Measurements from ENCODE around the gene SPINK6.

- TF ChIP-seq, protein P1, sequence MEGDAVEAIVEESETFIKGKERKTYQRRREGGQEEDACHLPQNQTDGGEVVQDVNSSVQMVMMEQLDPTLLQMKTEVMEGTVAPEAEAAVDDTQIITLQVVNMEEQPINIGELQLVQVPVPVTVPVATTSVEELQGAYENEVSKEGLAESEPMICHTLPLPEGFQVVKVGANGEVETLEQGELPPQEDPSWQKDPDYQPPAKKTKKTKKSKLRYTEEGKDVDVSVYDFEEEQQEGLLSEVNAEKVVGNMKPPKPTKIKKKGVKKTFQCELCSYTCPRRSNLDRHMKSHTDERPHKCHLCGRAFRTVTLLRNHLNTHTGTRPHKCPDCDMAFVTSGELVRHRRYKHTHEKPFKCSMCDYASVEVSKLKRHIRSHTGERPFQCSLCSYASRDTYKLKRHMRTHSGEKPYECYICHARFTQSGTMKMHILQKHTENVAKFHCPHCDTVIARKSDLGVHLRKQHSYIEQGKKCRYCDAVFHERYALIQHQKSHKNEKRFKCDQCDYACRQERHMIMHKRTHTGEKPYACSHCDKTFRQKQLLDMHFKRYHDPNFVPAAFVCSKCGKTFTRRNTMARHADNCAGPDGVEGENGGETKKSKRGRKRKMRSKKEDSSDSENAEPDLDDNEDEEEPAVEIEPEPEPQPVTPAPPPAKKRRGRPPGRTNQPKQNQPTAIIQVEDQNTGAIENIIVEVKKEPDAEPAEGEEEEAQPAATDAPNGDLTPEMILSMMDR (conservative IDR thresholded peaks at IDR 0.05; ENCODE audit: low read depth, low read length) = no peak
- TF ChIP-seq POLR2A (IDR thresholded peaks at IDR 0.05; ENCODE audit: low read depth, low read length) = no peak
- no peak for TF ChIP-seq CHD1 (IDR thresholded peaks at IDR 0.05; ENCODE audit: low read depth, low read length)
- no peak for TF ChIP-seq CEBPB (IDR thresholded peaks at IDR 0.05; ENCODE audit: low read depth, low read length)
- TF ChIP-seq MXI1 (IDR thresholded peaks at IDR 0.05; ENCODE audit: borderline replicate concordance, low read depth, low read length) = no peak
- no peak for TF ChIP-seq SMC3 (IDR thresholded peaks at IDR 0.05; ENCODE audit: low read depth, low read length)
- TF ChIP-seq USF2 (IDR thresholded peaks at IDR 0.05; ENCODE audit: low read depth, low read length) = no peak
These were observed 5.4 kb downstream of the SPINK6 start for GRCh38 chr5:148208226-148208625.

Data from IMR-90 (cell line).